Measurements from ENCODE around the gene RPP21. TPM values are rescaled to one million over a fixed set of nuclear protein-coding genes. Genes with fewer than 3 reads are reported as not detected.

RPP21 gene
- total and polyA plus RNA-seq, 2 of the 8 experiments (the other 6 are each of a cell fraction or from before 2014, with no cell fraction given) = 63.0 to 219 TPM

DNA sequence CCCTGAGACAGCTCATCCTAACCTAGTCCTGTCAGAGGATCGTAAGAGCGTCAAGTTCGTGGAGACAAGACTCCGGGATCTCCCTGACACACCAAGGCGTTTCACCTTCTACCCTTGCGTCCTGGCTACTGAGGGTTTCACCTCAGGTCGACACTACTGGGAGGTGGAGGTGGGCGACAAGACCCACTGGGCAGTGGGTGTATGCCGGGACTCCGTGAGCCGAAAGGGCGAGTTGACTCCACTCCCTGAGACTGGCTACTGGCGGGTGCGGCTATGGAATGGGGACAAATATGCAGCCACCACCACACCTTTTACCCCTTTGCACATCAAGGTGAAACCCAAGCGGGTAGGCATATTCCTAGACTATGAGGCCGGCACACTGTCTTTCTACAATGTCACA is 3.2 kb upstream of the RPP21 start:
- Histone ChIP-seq H3K27me3 (replicated peaks in 1 of 4; ENCODE audit: control insufficient read depth in 3 of 4, extremely low read depth in 1 of 4, insufficient read depth in 3 of 4, low read length in 3 of 4) (no peaks in the 10 kb centered on the region), H3K9me3 (ENCODE audit: insufficient read depth in 2 of 2, low read depth in 1 of 2, low read length in 1 of 2) (no peaks in the 10 kb centered on the region), H4K8ac (ENCODE audit: extremely low read depth, insufficient read depth, low read length) (no peak overlapping the region), H3K56ac (replicated peaks; ENCODE audit: insufficient read length, low read depth, low read length) (no peak overlapping the region), H3K18ac (ENCODE audit: extremely low read depth, low read length) (no peak overlapping the region), H3K4me2 (ENCODE audit: insufficient read depth in 1 of 2, low read depth in 2 of 2, low read length in 2 of 2) (no peak overlapping the region), H4K91ac (replicated peaks; ENCODE audit: insufficient read length, low read length) (no peak overlapping the region), H2BK20ac (ENCODE audit: low read length) (no peak overlapping the region), H3K27ac (ENCODE audit: low read depth, low read length) (no peak overlapping the region), H3K79me2 (ENCODE audit: control insufficient read depth in 1 of 2, insufficient read depth in 2 of 2, low read length in 2 of 2) (peaks cover 0 to 7% of the 10 kb centered on the region in 2 experiments; a peak in 2 of 4 replicates), H3K4me1 (replicated peaks in 1 of 4; ENCODE audit: control insufficient read depth in 3 of 4, insufficient read depth in 4 of 4, low read length in 3 of 4) (peaks cover 0 to 7% (median 0%) of the 10 kb centered on the region in 4 experiments; a peak in 1 of 7 replicates), H2BK120ac (replicated peaks; ENCODE audit: low read depth, low read length) (no peak overlapping the region), H3K4ac (replicated peaks; ENCODE audit: insufficient read length, low read depth, low read length) (no peak overlapping the region), H3K23me2 (ENCODE audit: low read depth, low read length) (no peaks in the 10 kb centered on the region), H4K20me1 (replicated peaks in 1 of 2; ENCODE audit: control insufficient read depth in 1 of 2, insufficient read depth in 2 of 2, low read length in 2 of 2) (peaks cover 3 to 4% of the 10 kb centered on the region in 2 experiments), H3K23ac (ENCODE audit: insufficient read length) (no peak overlapping the region), H2AFZ (ENCODE audit: low read length) (no peak overlapping the region), H2BK15ac (ENCODE audit: low read length) (no peak overlapping the region), H3K79me1 (ENCODE audit: low read depth, low read length) (no peaks in the 10 kb centered on the region), H4K5ac (ENCODE audit: insufficient read length, low read depth, low read length) (no peak overlapping the region), H3K9ac (replicated peaks in 1 of 4; ENCODE audit: extremely low read depth in 1 of 4, low read depth in 3 of 4, low read length in 3 of 4) (no peak overlapping the region), H3K4me3 (ENCODE audit: extremely low read depth in 1 of 4, insufficient read depth in 2 of 4, low read depth in 3 of 4, low read length in 4 of 4) (no peak overlapping the region), H3K14ac (ENCODE audit: insufficient read length) (no peak overlapping the region), H3K36me3 (ENCODE audit: control insufficient read depth in 2 of 4, insufficient read depth in 4 of 4, low read length in 3 of 4) (peaks cover 4 to 39% (median 19%) of the 10 kb centered on the region in 4 experiments), H2BK5ac (ENCODE audit: low read depth, low read length) (no peak overlapping the region), H2BK12ac (ENCODE audit: low read depth, low read length) (no peak overlapping the region), H2AK5ac (ENCODE audit: low read depth, low read length) (no peak overlapping the region)
- ChIA-PET POLR2A (ENCODE audit: partially characterized antibody) (interaction anchor here (1.0 to 2.8 kb wide), 3 partner anchors 10 to 16 kb away, joined by 4 to 10 read pairs (median 4); no protein-coding TSS in a partner anchor), CTCF (ENCODE audit: partially characterized antibody) (no interaction called here)
- WGBS, 2 experiments (ENCODE audit: extremely low coverage in 1 of 2, insufficient coverage in 1 of 2, insufficient read length in 1 of 2, insufficient replicate concordance in 2 of 2, low coverage in 1 of 2, low lambda C conversion rate in 2 of 2, missing lambda C conversion rate in 1 of 2) = 86% methylated on average over 16 of the region's 16 CpGs; no CpG with 5 or more reads in 1 of the 2 experiments
- no peak for DNase-seq (ENCODE audit: low read depth in 1 of 2, low spot score in 2 of 2)
- FAIRE-seq = no peak
- no peak for TF ChIP-seq POLR2A (IDR thresholded peaks at IDR 0.05; ENCODE audit: control extremely low read depth in 1 of 2, low read depth in 2 of 2, low read length in 2 of 2)
- no peak for TF ChIP-seq TAF7 (optimal IDR thresholded peaks at IDR 0.05; ENCODE audit: borderline replicate concordance, low read depth, low read length)
- TF ChIP-seq TAF1 (IDR thresholded peaks at IDR 0.05; ENCODE audit: low read depth, low read length) = no peak
- TF ChIP-seq RXRA (IDR thresholded peaks at IDR 0.05; ENCODE audit: insufficient read depth, low read depth, low read length) = no peak
- TF ChIP-seq SIX5 (IDR thresholded peaks at IDR 0.05; ENCODE audit: low read depth, low read length) = no peak
- TF ChIP-seq TCF12 (IDR thresholded peaks at IDR 0.05; ENCODE audit: low read depth, low read length) = no peak
- no peak for TF ChIP-seq BCL11A (IDR thresholded peaks at IDR 0.05; ENCODE audit: low read depth in 2 of 2, low read length in 2 of 2)
- no peak for TF ChIP-seq SIN3A (conservative IDR thresholded peaks at IDR 0.05 in 1 of 2, IDR thresholded peaks at IDR 0.05 in 1 of 2; ENCODE audit: low read depth in 1 of 2, low read length in 2 of 2)
- TF ChIP-seq SP4 (IDR thresholded peaks at IDR 0.05; ENCODE audit: low read length) = no peak
- TF ChIP-seq FOSL1 (IDR thresholded peaks at IDR 0.05; ENCODE audit: insufficient read depth, low read depth, low read length) = no peak
- no peak for TF ChIP-seq EGR1 (IDR thresholded peaks at IDR 0.05; ENCODE audit: borderline replicate concordance, low read depth, low read length)
- no peak for TF ChIP-seq CBX8 (IDR thresholded peaks at IDR 0.05; ENCODE audit: borderline replicate concordance, low read depth, low read length)
- no peak for TF ChIP-seq SRF (IDR thresholded peaks at IDR 0.05; ENCODE audit: low read depth, low read length)
- no peak for TF ChIP-seq KDM1A (IDR thresholded peaks at IDR 0.05; ENCODE audit: borderline replicate concordance, low read length)
- TF ChIP-seq GABPA (IDR thresholded peaks at IDR 0.05; ENCODE audit: borderline replicate concordance, insufficient read depth, low read length) = no peak

All from H1 (cell line).